ENCODE data around the gene NODAL. TPM values are rescaled to one million over a fixed set of nuclear protein-coding genes. Genes with fewer than 3 reads are reported as not detected.

NODAL gene
- total RNA-seq, result not detected in 2 replicates

GRCh38 chr10:70441161-70441894, at the start of gene NODAL:
TSS of gene NODAL (minus strand) at chr10:70441681. CDS start at chr10:70441667, 14 bp downstream.

GRCh38 chr10:70478191-70479164, 37.0 kb upstream of the NODAL start, which contains the start of gene PALD1:
TSS of gene PALD1 (plus strand) at chr10:70478767. CDS start at chr10:70525952, 47,185 bp downstream.

GRCh38 chr10:70404036-70404786, 37.3 kb downstream of the NODAL start, which contains the start of gene EIF4EBP2:
TSS of gene EIF4EBP2 (plus strand) at chr10:70404145. CDS start at chr10:70404402, 257 bp downstream.

Other genes starting within 250 kb of the NODAL start
- 283 and 334 TPM in 2 replicates for gene PPA1, start 208.3 kb downstream of the NODAL start, total RNA-seq
- not detected in 2 replicates for gene NPFFR1, start 157.7 kb downstream of the NODAL start, total RNA-seq
- gene LRRC20, start 59.1 kb downstream of the NODAL start, total RNA-seq, result 7.1 and 10.1 TPM in 2 replicates
- 14.4 and 15.3 TPM in 2 replicates for gene EIF4EBP2, start 37.5 kb downstream of the NODAL start, total RNA-seq
- 5.2 and 8.1 TPM in 2 replicates for gene PALD1, start 37.1 kb upstream of the NODAL start, total RNA-seq
- not detected in 2 replicates for gene PRF1, start 161.1 kb upstream of the NODAL start, total RNA-seq
- gene ADAMTS14, start 230.8 kb upstream of the NODAL start, total RNA-seq, result under 0.01 TPM in 1 of 2 replicates, not detected in the other